NCI-H69 (cell line): ENCODE measurements around the gene MVB12A.

Source experiments
- DNase-seq: peaks from one replicate; lab custom pipeline; 2025; lab: John Stamatoyannopoulos, UW

MVB12A gene

GRCh38 chr19:17471410-17472125 is 51.7 kb downstream of the MVB12A start:
- DNase-seq, result peak; percentile 30

- peak; percentile 53 for DNase-seq
Observed at GRCh38 chr19:17473041-17473440, 53.2 kb downstream of the MVB12A start.
